MM.1S (cell line): ENCODE measurements around the gene FAM216A.
"Not testable (repeated sequence)": the region's sequence is repeated elsewhere in the genome, so short reads cannot be mapped to it uniquely, and the experiment has no call there.

Experiments
- DNase-seq: peaks from one replicate; pipeline ENCODE4 v3.0.0-alpha.2; 2015
- H2AFZ ChIP-seq: fragments of 300-600 bp; sonication (generic); 2 replicates; pipeline ENCODE4 v1.6.0; 2016; ENCODE audit warnings: antibody characterized with exemption, low read length
- H3F3A ChIP-seq: fragments of 300-600 bp; sonication (generic); 2 replicates; pipeline ENCODE4 v1.6.1; 2016; ENCODE audit warnings: mild to moderate bottlenecking, antibody characterized with exemption, low read length, moderate library complexity, mixed read lengths; ENCODE audit not compliant: insufficient read depth
- H3K27ac ChIP-seq: fragments of 300-600 bp; sonication (generic); 2 replicates; pipeline ENCODE4 v1.5.1; 2016; ENCODE audit warnings: mild to moderate bottlenecking, low read length
- H3K27me3 ChIP-seq: fragments of 300-600 bp; sonication (generic); replicated peaks from 2 replicates; pipeline ENCODE4 v1.6.0; 2016; ENCODE audit warnings: low read length; ENCODE audit not compliant: insufficient read depth
- H3K36me3 ChIP-seq: fragments of 300-600 bp; sonication (generic); replicated peaks from 2 replicates; pipeline ENCODE4 v1.6.1; 2016; ENCODE audit warnings: mild to moderate bottlenecking, low read length, mixed read lengths; ENCODE audit not compliant: insufficient read depth
- H3K4me1 ChIP-seq: fragments of 300-600 bp; sonication (generic); 2 replicates; pipeline ENCODE4 v1.6.1; 2016; ENCODE audit warnings: low read length, mixed read lengths
- H3K4me2 ChIP-seq: fragments of 300-600 bp; sonication (generic); 2 replicates; pipeline ENCODE4 v1.6.0; 2016; ENCODE audit warnings: low read depth, low read length
- H3K4me3 ChIP-seq: fragments of 300-600 bp; sonication (generic); 2 replicates; pipeline ENCODE4 v1.5.1; 2016; ENCODE audit warnings: low read length, mixed read lengths
- H3K79me2 ChIP-seq: fragments of 300-600 bp; sonication (generic); 2 replicates; pipeline ENCODE4 v1.6.1; 2016; ENCODE audit warnings: mixed run types, low read length, mixed read lengths
- H3K9ac ChIP-seq: fragments of 300-600 bp; sonication (generic); 2 replicates; pipeline ENCODE4 v1.6.1; 2016; ENCODE audit warnings: low read length, mixed read lengths
- H3K9me2 ChIP-seq: fragments of 300-600 bp; sonication (generic); replicated peaks from 2 replicates; pipeline ENCODE4 v1.6.1; 2016; ENCODE audit warnings: mild to moderate bottlenecking, low read length, mixed read lengths; ENCODE audit not compliant: insufficient read depth
- H3K9me3 ChIP-seq: fragments of 300-600 bp; sonication (generic); replicated peaks from 2 replicates; pipeline ENCODE4 v1.6.1; 2016; ENCODE audit warnings: mild to moderate bottlenecking, low read length, mixed read lengths; ENCODE audit not compliant: insufficient read depth
- H4K20me1 ChIP-seq: fragments of 300-600 bp; sonication (generic); 2 replicates; pipeline ENCODE4 v1.6.1; 2016; ENCODE audit warnings: mild to moderate bottlenecking, low read length, moderate library complexity, mixed read lengths; ENCODE audit not compliant: insufficient read depth
- EZH2 ChIP-seq: fragments of 300-600 bp; sonication (generic); optimal IDR thresholded peaks from 2 replicates; pipeline ENCODE3; 2017; ENCODE audit warnings: low read depth, mild to moderate bottlenecking, antibody characterized with exemption, low read length, mixed read lengths
- EZH2phosphoT487 ChIP-seq: fragments of 300-600 bp; sonication (generic); IDR thresholded peaks from 2 replicates; pipeline ENCODE4 v1.6.1; 2018; ENCODE audit warnings: antibody characterized with exemption, low read length
- TF ChIP-seq, protein P1 (sequence below): fragments of 300-600 bp; sonication (generic); IDR thresholded peaks from 2 replicates; pipeline ENCODE4 v1.5.1; 2016; ENCODE audit warnings: antibody characterized with exemption, low read length, mixed read lengths

Gene FAM216A

DNA sequence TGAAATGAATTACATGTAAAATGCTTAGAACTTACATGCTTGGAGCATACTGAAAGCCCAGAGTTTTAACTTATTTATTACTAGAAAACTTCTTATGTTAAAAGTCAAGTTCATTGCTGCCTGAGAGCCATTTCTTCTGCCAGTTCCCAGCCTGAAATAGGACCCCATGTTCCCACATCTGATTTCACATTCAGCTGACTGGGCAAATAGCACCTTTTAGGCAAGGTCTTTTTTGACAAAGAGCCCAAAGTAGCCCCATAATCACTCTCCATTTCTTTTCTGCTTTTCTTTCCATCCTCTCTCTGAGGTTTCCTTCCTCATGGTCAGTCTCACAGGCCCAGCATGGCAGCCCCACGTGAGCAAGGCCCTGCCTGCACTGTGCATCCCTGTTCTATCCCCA lies 17.4 kb upstream of the FAM216A start:
- Histone ChIP-seq H3K4me1 (no peaks in the 10 kb centered on the region), H3K27ac (no peak overlapping the region), H3F3A (peaks cover 8% of the 10 kb centered on the region; the same call in 1 of the 2 replicates), H3K4me2 (no peak overlapping the region), H3K9ac (no peak overlapping the region), H3K36me3 (no peaks in the 10 kb centered on the region), H2AFZ (no peak overlapping the region), H3K27me3 (no peaks in the 10 kb centered on the region), H3K79me2 (peaks cover 33% of the 10 kb centered on the region), H3K9me2 (no peaks in the 10 kb centered on the region), H3K9me3 (no peaks in the 10 kb centered on the region), H3K4me3 (no peak overlapping the region), H4K20me1 (no peaks in the 10 kb centered on the region)
- no peak for DNase-seq
- TF ChIP-seq, protein P1, sequence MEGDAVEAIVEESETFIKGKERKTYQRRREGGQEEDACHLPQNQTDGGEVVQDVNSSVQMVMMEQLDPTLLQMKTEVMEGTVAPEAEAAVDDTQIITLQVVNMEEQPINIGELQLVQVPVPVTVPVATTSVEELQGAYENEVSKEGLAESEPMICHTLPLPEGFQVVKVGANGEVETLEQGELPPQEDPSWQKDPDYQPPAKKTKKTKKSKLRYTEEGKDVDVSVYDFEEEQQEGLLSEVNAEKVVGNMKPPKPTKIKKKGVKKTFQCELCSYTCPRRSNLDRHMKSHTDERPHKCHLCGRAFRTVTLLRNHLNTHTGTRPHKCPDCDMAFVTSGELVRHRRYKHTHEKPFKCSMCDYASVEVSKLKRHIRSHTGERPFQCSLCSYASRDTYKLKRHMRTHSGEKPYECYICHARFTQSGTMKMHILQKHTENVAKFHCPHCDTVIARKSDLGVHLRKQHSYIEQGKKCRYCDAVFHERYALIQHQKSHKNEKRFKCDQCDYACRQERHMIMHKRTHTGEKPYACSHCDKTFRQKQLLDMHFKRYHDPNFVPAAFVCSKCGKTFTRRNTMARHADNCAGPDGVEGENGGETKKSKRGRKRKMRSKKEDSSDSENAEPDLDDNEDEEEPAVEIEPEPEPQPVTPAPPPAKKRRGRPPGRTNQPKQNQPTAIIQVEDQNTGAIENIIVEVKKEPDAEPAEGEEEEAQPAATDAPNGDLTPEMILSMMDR: no peak
- TF ChIP-seq EZH2phosphoT487 (no peak), EZH2 (no peak)

DNA sequence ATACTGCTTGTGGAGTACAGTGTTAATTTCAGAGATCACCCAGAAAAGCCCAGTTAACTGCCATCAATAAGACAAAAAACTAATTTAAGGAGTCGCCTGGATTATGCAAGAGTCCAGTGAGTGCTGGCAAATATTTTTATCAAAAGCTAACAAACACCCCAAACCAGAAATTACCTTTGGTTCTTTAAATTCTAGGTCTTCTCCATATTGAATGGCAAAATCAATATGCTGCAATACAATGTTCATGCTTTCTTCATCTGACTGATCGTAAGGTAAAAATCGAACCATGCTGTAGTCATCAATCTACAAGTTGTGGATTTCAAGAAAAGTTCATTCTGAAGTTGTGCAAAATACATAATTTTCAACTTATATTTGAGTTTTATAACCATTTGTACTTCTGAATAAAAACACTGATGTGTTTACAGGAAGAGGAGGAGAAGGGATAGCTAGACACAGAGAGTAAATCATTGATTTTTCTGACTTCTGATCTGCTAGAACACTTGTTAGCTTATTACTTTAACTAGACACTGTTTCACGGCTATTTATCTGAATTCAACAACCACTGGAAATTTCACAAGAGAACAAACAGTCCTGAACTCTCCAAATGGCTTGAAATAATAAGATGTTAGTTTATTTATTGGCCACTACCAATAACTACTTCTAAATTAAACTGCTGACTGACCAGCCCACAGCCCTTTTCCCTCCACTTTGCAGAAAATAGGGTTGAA lies 14.9 kb upstream of the FAM216A start:
- TF ChIP-seq, protein P1: no peak
- TF ChIP-seq EZH2phosphoT487: no peak
- TF ChIP-seq EZH2: no peak

DNA sequence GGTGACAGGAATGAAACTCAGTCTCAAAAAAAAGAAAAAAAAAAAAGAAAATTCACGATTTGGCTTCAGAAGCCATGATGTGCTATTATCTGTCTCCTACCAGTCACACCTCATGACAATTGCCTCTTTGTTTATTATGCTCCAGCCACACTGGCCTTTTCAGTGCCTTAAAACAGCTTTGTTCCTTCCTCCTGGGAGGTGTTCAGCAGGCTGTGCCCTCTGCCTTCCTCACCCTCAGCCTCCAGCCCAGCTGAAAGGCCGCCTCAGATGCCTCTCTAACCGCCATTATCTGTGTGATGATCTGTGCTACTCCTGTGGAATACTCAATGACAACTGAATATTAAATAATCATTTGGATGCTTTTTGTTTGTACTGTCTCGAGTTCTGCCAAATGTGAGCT lies 9.9 kb upstream of the FAM216A start:
- H3K4me2 ChIP-seq: no peak overlapping the region
- no peak overlapping the region for H3K9ac ChIP-seq
- no peaks in the 10 kb centered on the region for H3K79me2 ChIP-seq
- DNase-seq: no peak
- no peak overlapping the region for H2AFZ ChIP-seq
- H3K4me3 ChIP-seq: no peak overlapping the region
- TF ChIP-seq, protein P1: no peak
- TF ChIP-seq EZH2phosphoT487 (no peak), EZH2 (no peak)
- H3K27ac ChIP-seq: no peak overlapping the region
- no peaks in the 10 kb centered on the region for H4K20me1 ChIP-seq
- no peaks in the 10 kb centered on the region for H3K4me1 ChIP-seq
- H3K9me2 ChIP-seq: no peaks in the 10 kb centered on the region
- H3F3A ChIP-seq: no peaks in the 10 kb centered on the region
- H3K27me3 ChIP-seq: no peaks in the 10 kb centered on the region
- no peaks in the 10 kb centered on the region for H3K9me3 ChIP-seq
- no peaks in the 10 kb centered on the region for H3K36me3 ChIP-seq

More for the DNA sequence above, 14.9 kb upstream of the FAM216A start:
- H4K20me1 ChIP-seq: no peaks in the 10 kb centered on the region
- no peak overlapping the region for H2AFZ ChIP-seq
- no peak overlapping the region for H3K27ac ChIP-seq
- H3K4me3 ChIP-seq: no peak overlapping the region
- no peaks in the 10 kb centered on the region for H3K9me3 ChIP-seq
- H3K4me1 ChIP-seq: no peaks in the 10 kb centered on the region
- no peak overlapping the region for H3K4me2 ChIP-seq
- no peaks in the 10 kb centered on the region for H3K36me3 ChIP-seq
- no peak overlapping the region for H3K9ac ChIP-seq
- peaks cover 13% of the 10 kb centered on the region for H3K79me2 ChIP-seq
- no peaks in the 10 kb centered on the region for H3K27me3 ChIP-seq
- no peaks in the 10 kb centered on the region for H3K9me2 ChIP-seq
- DNase-seq: no peak
- peaks cover 8% of the 10 kb centered on the region; the same call in 1 of the 2 replicates for H3F3A ChIP-seq

DNA sequence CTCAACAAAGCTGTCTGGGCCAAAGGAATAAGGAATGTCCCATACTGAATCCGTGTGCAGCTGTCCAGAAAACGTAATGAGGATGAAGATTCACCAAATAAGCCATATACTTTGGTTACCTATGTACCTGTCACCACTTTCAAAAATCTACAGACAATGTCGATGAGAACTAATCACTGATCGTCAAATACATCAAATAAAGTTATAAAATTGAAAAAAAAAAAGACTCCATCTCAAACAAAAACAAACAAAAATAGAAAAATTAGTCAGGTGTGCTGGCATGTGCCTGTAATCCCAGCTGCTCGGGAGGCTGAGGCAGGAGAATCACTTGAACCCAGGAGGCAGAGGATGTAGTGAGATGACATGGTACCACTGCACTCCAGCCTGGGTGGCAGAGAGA lies 7.5 kb upstream of the FAM216A start:
- not testable (repeated sequence) for H4K20me1 ChIP-seq, H3K27ac ChIP-seq, H3K9me3 ChIP-seq, H3K4me3 ChIP-seq, H3K27me3 ChIP-seq, H3K4me2 ChIP-seq, DNase-seq, H3K4me1 ChIP-seq, H2AFZ ChIP-seq, H3K36me3 ChIP-seq, H3K9me2 ChIP-seq, H3K9ac ChIP-seq, H3K79me2 ChIP-seq, H3F3A ChIP-seq
